HEK293T (cell line): ENCODE data around the gene FGFR3.
"Not testable (repeated sequence)": the region's sequence is repeated elsewhere in the genome, so short reads cannot be mapped to it uniquely, and the experiment has no call there.

Experiments used
- CTCF ChIA-PET: fragments of 350-600 bp; formaldehyde crosslinking; extraction: SDS; loops from one replicate; lab custom pipeline; 2021; ENCODE audit warnings: antibody characterized with exemption, inconsistent platforms; lab: Yijun Ruan, JAX
- POLR2A ChIA-PET: fragments of 350-600 bp; formaldehyde crosslinking; extraction: SDS; loops from one replicate; lab custom pipeline; 2020; ENCODE audit warnings: antibody characterized with exemption, inconsistent platforms; lab: Yijun Ruan, JAX
- DNase-seq: peaks from one replicate; pipeline ENCODE4 v3.0.0; 2012; ENCODE audit warnings: mixed read lengths; ENCODE audit errors: extremely low spot score
- ARNT ChIP-seq: fragments of 450-650 bp; IDR thresholded peaks from 2 replicates; pipeline ENCODE4 v1.6.1; 2017; ENCODE audit warnings: mild to moderate bottlenecking
- BHLHE40 ChIP-seq: fragments of 450-650 bp; IDR thresholded peaks from 2 replicates; pipeline ENCODE4 v1.6.1; 2016; ENCODE audit warnings: mild to moderate bottlenecking, moderate library complexity, borderline replicate concordance
- CTBP1 ChIP-seq: fragments of 450-650 bp; IDR thresholded peaks from 2 replicates; pipeline ENCODE4 v1.6.1; 2016; ENCODE audit warnings: borderline replicate concordance
- ELF4 ChIP-seq: fragments of 450-650 bp; IDR thresholded peaks from 2 replicates; pipeline ENCODE4 v1.6.1; 2017; ENCODE audit warnings: antibody characterized with exemption
- FOXA1 ChIP-seq: fragments of 450-650 bp; IDR thresholded peaks from 2 replicates; pipeline ENCODE4 v1.6.1; 2016; ENCODE audit warnings: mild to moderate bottlenecking
- FOXK2 ChIP-seq: fragments of 450-650 bp; IDR thresholded peaks from 2 replicates; pipeline ENCODE4 v1.6.1; 2016; ENCODE audit warnings: mild to moderate bottlenecking
- FOXM1 ChIP-seq: fragments of 450-650 bp; IDR thresholded peaks from 2 replicates; pipeline ENCODE4 v1.6.1; 2017; ENCODE audit warnings: mild to moderate bottlenecking, borderline replicate concordance
- HDGF ChIP-seq: fragments of 450-650 bp; IDR thresholded peaks from 2 replicates; pipeline ENCODE4 v1.6.1; 2017; ENCODE audit warnings: antibody characterized with exemption, borderline replicate concordance
- L3MBTL2 ChIP-seq: fragments of 450-650 bp; conservative IDR thresholded peaks from 2 replicates; pipeline ENCODE4 v1.6.1; 2016; ENCODE audit warnings: mild to moderate bottlenecking
- LEF1 ChIP-seq: fragments of 450-650 bp; IDR thresholded peaks from 2 replicates; pipeline ENCODE4 v1.6.1; 2017; ENCODE audit warnings: mild to moderate bottlenecking, borderline replicate concordance
- NFRKB ChIP-seq: fragments of 450-650 bp; IDR thresholded peaks from 2 replicates; pipeline ENCODE4 v1.6.1; 2016; ENCODE audit warnings: mild to moderate bottlenecking, moderate library complexity
- SP1 ChIP-seq: fragments of 450-650 bp; IDR thresholded peaks from 2 replicates; pipeline ENCODE4 v1.6.1; 2017
- SUZ12 ChIP-seq: fragments of 450-650 bp; IDR thresholded peaks from 2 replicates; pipeline ENCODE4 v1.6.1; 2016; ENCODE audit warnings: mild to moderate bottlenecking
- TARDBP ChIP-seq: fragments of 450-650 bp; IDR thresholded peaks from 2 replicates; pipeline ENCODE4 v1.6.1; 2016
- ZNF384 ChIP-seq: fragments of 450-650 bp; IDR thresholded peaks from 2 replicates; pipeline ENCODE4 v1.6.1; 2016
- TF ChIP-seq, protein P1 (sequence below): fragments of 450-650 bp; IDR thresholded peaks from 2 replicates; pipeline ENCODE4 v1.6.1; 2016

The FGFR3 gene

DNA sequence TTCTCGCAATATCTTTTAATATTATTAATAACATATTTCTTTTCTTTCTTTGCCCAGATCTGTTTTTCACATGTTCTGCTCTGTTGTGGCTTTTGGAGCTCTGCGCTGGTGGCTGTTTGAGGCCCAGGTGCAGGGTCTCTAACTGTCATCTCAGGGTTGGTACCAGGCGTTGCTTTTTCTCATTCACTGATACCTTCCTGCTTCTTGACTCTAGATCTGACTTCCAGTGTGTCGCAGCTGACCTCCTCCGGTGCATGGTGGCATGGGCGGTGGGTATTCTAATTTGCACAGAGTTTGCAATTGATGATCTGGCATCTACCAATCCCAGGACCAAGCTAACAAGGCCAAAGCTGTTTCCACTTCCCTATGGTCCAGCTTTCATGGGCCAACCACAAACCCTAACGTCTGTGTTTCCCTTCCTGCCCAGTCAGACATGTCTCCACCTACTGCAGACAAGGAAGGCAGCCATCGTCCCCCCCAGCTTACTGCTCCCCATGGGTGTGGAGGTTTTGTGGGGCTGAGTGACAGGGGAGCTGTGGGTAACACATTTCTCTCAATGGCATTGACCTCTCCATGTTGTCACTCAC is 37.6 kb downstream of the FGFR3 start:
- ChIA-PET CTCF (interaction anchor here (1.0 to 1.3 kb wide), 2 partner anchors 83 to 137 kb away, joined by 3 read pairs; no protein-coding TSS in a partner anchor), POLR2A (no interaction called here)
- no peak for DNase-seq
- TF ChIP-seq SP1: no peak
- no peak for TF ChIP-seq ARNT
- TF ChIP-seq FOXA1: no peak
- no peak for TF ChIP-seq CTBP1
- no peak for TF ChIP-seq ZNF384

DNA sequence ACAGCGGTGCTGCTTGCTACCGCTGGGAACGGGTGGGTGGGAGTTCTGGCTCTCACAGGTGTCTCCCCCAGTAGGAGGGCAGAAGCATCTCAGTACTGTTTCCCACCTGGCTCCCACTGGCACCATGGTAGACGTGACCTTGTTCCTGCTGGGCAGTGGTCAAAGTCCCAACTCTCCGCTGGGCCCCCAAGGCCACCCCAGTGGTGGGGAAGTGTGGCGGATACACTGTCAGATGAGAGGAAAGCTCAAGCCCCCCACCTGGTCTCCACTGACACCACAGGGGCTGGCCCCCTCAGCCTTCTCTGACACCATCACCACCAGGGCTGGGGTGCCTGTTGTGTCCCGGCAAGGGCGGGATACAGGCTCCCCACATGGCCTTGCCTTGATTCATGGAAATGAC is 38.2 kb downstream of the FGFR3 start:
- no peak for TF ChIP-seq TARDBP
- no peak for TF ChIP-seq HDGF
- no peak for TF ChIP-seq LEF1
- no peak for TF ChIP-seq NFRKB
- no peak for TF ChIP-seq SP1
- no peak for TF ChIP-seq ZNF384
- no peak for TF ChIP-seq FOXM1
- TF ChIP-seq BHLHE40: no peak
- no peak for TF ChIP-seq SUZ12
- TF ChIP-seq, protein P1, sequence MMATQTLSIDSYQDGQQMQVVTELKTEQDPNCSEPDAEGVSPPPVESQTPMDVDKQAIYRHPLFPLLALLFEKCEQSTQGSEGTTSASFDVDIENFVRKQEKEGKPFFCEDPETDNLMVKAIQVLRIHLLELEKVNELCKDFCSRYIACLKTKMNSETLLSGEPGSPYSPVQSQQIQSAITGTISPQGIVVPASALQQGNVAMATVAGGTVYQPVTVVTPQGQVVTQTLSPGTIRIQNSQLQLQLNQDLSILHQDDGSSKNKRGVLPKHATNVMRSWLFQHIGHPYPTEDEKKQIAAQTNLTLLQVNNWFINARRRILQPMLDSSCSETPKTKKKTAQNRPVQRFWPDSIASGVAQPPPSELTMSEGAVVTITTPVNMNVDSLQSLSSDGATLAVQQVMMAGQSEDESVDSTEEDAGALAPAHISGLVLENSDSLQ: no peak
- no peak for TF ChIP-seq ELF4
- TF ChIP-seq ARNT: no peak
- TF ChIP-seq FOXK2: no peak
- TF ChIP-seq CTBP1: no peak
- no peak for TF ChIP-seq L3MBTL2
- no peak for TF ChIP-seq FOXA1
- DNase-seq: no peak
- ChIA-PET POLR2A (no interaction called here), CTCF (interaction anchor here (1.0 kb wide), 1 partner anchor 83 kb away, joined by 3 read pairs; no protein-coding TSS in a partner anchor)

DNA sequence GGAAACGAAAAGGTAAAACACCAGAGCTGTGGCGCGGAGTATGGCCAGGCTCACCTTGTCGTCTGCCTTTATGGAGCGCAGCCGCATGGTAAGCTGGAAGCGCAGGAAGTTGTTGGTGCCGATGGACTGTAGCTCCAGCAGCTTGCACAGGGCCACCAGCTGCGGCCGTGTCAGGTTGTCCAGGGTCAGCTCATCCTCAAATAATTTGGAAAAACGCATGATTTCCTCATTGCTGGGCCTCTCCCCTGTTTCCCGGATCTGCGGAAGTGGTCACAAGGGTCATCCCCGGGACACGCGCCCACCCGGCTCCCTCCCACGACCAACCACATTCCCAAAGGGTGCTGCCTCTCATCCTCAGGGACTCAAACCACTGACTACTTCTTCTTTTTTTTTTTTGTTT is 39.6 kb downstream of the FGFR3 start:
- TF ChIP-seq CTBP1: no peak
- no peak for TF ChIP-seq NFRKB
- TF ChIP-seq L3MBTL2: no peak
- no peak for DNase-seq
- ChIA-PET CTCF (no interaction called here), POLR2A (no interaction called here)

DNA sequence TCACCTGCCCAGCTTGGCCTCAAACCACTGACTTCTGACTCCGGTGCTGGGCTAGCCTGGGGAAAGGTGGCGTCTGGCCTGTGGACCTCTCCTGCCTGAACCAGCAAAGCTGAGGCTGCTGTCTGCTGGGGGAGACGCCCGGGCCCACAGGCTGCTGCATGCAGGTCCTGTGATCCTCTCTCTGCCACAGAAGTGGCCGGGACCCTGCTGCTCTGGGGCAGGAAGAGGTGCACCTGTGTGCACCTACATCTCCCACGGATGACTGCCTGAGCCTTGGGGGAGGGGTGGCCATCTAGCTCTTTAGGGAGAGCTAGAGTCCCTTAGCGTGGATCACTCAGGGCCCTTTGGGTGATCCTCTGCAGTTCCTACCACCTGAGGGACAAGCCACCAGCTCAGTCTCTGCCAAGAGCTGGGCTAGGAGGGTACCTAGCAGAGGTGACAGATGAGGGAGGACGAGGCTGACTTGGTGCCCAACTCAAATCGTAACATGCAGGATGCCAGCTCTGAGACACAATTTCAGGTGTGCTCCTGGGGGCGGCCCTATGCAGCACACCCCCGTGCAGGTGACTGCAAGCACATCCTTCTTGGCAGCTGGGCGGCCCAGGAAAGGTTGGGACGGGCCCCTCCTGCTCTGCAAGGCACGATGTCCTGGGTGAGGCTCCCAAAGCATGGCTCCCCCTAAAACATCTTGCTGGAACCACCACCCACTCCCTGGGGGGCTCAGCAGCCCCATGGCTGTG is 40.4 kb downstream of the FGFR3 start:
- no peak for DNase-seq
- ChIA-PET POLR2A (no interaction called here), CTCF (no interaction called here)
- TF ChIP-seq, protein P1: no peak
- TF ChIP-seq NFRKB (no peak), FOXA1 (no peak), SP1 (no peak), ELF4 (no peak), CTBP1 (no peak), ZNF384 (no peak), FOXM1 (no peak), FOXK2 (no peak)

DNA sequence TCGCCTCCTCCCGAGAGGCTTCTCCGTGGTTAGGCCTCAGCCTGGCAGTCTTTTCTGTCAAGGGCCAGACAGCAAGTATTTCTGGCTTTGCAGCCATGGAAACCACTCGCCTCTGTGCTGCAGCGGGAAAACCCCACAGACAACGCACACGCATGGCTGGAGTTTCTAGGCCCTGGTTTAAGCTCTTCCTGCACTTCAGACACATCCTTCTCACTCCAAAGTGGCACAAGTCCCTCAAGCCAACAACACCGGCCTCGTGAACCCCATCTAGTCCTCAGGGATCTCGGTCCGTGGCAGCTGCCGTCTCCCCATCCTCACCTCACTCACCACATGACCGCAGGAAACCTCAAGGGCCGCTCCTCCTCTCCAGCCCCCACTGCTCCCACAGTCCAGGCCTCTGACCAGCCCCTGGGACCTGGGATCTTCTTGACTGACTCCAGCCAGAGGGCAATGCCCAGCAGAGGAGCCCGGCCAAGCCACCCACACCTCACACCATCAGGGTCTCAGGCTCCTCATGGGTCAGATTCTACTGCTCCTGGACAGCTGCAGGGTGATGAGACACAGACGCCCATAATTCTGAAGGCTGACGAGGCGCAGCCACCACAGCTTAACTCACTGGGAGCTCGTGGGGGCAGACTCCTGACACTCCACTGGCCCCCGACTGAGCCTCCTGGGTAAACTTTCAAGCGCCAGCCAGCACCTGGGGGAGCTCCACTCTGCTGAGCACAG is 41.1 kb downstream of the FGFR3 start:
- ChIA-PET POLR2A (no interaction called here), CTCF (interaction anchor here (0.6 kb wide), 1 partner anchor 21 kb away, joined by 4 read pairs; no protein-coding TSS in a partner anchor)
- TF ChIP-seq FOXK2 (no peak), SP1 (no peak), ARNT (no peak), SUZ12 (no peak)
- DNase-seq: no peak

DNA sequence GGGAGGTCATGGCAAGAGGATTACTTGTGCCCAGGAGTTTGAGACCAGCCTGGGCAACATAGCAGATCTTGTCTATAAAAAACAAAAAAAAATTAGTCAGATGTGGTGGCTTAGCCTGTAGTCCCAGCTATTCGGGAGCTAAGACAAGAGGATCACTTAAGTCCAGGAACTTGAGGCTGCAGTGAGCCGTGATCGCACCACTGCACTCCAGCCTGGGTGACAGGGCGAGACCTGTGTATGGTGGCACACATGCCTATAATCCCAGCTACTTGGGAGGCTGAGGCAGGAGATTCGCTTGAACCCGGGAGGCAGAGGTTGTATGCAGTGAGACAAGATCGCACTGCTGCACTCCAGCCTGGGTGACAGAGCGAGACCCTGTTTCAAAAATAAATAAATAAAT is 42.7 kb downstream of the FGFR3 start:
- DNase-seq, POLR2A ChIA-PET, CTCF ChIA-PET: not testable (repeated sequence)

DNA sequence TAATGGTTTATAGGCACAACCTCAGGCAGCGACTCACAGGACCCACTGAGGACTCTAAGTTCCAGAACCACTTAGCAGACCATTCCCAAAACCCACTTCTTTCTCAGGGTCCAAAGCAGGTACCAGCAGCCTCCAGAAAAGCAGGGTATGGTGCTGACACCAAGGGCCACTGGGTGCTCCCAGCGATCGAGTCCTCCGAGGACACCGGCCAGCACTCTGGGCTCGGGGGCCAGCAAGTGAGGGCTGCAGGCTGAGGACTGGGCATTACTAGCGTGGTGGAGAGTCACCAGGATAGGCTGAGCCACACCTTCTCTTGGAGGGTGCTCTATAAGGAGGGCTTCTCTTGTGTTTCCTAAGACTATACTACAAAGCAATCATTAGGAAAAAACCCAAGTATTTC is 43.6 kb downstream of the FGFR3 start:
- TF ChIP-seq LEF1: no peak
- no peak for TF ChIP-seq CTBP1
- CTCF ChIA-PET: no interaction called here
- POLR2A ChIA-PET: no interaction called here
- DNase-seq: no peak
